ENCODE results near the gene ABCB8. TPM values are rescaled to one million over a fixed set of nuclear protein-coding genes. Genes with fewer than 3 reads are reported as not detected.

ABCB8 gene
- 26.7 and 29.7 TPM in 2 replicates for total RNA-seq (2014; rRNA removed; shearing (Covaris generic))

DNA sequence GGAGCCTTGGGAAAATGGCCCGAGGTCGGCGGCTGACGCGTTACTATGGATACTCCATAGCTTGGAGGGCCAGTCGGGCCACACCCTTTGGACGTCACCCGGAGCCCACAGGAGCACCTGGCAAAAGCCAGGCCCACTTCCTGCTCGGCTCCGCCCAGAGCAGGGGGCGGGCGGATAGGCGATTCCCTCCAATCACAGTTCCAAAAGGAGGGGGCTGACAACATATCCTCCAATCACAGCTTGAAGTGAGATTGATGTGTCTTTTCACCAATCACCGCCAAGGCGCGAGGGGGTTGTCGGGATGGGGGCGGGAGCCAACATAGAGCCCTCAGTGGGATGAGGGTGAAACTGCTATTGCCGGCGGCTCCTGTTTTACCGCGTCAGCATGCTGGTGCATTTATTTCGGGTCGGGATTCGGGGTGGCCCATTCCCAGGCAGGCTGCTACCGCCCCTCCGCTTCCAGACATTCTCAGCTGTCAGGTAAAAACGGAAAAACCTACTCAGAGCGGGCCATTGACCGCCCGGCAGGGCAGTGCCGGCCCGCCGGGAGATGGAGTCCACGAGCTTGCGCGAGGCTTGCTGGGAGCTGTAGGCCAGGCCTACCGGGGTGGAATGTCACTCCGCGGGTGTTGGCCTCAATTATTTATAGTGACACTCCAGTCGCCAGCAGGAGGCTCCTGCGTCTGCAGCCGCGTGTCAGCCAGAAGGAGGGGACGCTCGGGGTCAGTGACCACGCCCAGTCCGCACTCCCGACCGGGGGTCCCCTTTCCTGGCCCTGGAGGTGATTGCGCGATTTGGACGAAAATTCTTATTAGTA lies at the start of gene ABCB8:
TSS of gene ABCB8 (plus strand) at position 320 of the 817 bp plus-strand sequence. CDS start at position 386, 66 bp downstream.
- no peaks in the 10 kb centered on the region; the same call in 1 of the 2 replicates for H3K27me3 ChIP-seq (ENCODE audit: control insufficient read depth, insufficient read depth, low read length)
- H3K4me3 ChIP-seq (ENCODE audit: insufficient read depth, low read depth, low read length): peak within 1 kb of the TSS; percentile 80
- no peaks in the 10 kb centered on the region for H3K36me3 ChIP-seq (replicated peaks; ENCODE audit: control insufficient read depth, insufficient read depth, low read length)
- DNase-seq: peak; percentile 100

DNA sequence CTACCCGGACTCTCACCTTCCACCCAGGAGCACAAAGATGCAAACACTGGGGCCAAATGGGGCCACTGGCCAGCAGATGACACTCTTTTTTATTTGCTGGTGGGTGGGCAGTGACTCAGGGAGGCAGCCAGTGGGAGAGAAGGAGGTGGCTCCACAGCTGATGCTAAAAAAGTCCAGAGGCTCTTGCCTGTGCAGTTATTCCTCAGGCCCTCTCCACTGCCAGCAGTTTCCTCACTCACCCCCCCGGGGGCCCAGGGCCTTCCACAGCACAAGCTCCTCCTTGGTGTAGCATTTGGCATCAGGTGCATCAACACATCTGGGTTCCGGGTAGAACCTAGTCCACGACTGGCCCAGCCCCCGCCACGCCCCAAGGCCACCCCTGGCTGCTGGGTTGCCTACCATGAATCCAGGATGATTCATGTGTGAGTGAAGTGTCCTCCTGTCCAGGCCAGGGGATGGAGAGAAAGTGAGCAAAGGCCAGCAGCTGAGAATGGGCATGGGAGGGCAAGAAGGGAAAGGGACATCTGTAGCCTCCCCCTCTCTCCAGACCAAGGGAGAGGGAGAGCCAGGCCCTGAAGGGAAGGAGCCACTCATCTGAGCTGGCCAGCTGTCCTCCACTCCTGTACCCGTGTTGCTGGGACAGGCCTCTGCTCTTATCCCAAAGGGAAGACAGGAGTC lies 48.4 kb upstream of the ABCB8 start:
- Histone ChIP-seq H3K36me3 (replicated peaks; ENCODE audit: control insufficient read depth, insufficient read depth, low read length) (no peaks in the 10 kb centered on the region), H3K4me3 (ENCODE audit: insufficient read depth, low read depth, low read length) (no peak overlapping the region), H3K27me3 (ENCODE audit: control insufficient read depth, insufficient read depth, low read length) (peaks cover 47% of the 10 kb centered on the region)
- DNase-seq: no peak

DNA sequence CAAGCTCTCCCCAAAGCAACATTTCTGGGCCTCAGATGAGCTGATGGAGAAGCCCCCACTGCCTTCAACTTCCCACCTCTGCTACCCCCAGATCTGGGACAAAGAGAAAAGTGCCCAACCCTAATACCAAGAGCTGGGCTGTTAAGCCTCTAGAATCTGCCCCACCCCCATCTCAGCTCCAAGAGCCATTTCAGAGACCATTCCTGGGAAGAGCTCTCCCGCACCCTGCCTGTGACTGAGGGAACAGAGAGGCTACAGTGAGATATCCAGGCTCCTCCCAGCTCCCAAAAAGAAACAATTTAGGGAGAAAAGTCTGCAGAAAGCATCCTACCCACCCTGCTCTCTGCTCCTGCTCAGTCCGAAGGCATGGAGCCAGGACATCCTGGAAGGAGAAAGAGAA lies 47.6 kb upstream of the ABCB8 start:
- peaks cover 41% of the 10 kb centered on the region for H3K27me3 ChIP-seq (ENCODE audit: control insufficient read depth, insufficient read depth, low read length)
- peak; percentile 72 for DNase-seq
- no peak overlapping the region for H3K4me3 ChIP-seq (ENCODE audit: insufficient read depth, low read depth, low read length)
- H3K36me3 ChIP-seq (replicated peaks; ENCODE audit: control insufficient read depth, insufficient read depth, low read length): no peaks in the 10 kb centered on the region

DNA sequence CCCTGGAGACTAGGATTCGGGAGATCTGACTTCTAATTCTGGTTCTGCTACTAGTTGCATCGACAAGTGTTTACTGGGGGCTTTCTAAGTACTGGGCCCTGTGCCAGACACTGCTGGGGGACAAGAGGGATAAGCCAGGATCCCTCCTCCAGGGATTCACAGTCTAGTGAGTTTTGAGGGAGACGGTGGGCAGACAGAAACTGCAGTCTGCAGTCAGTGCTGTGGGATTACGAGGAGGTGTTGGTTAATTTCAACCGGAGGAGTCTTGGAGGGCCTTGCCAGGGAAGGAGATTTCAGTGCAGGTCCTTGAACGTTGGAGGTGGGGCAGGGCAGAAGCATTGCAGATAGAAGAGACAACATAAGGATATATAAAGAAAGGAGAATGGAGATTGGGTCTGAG lies 46.6 kb upstream of the ABCB8 start:
- no peak for DNase-seq
- Histone ChIP-seq H3K4me3 (ENCODE audit: insufficient read depth, low read depth, low read length) (no peak overlapping the region), H3K36me3 (replicated peaks; ENCODE audit: control insufficient read depth, insufficient read depth, low read length) (no peaks in the 10 kb centered on the region), H3K27me3 (ENCODE audit: control insufficient read depth, insufficient read depth, low read length) (peaks cover 35% of the 10 kb centered on the region)

DNA sequence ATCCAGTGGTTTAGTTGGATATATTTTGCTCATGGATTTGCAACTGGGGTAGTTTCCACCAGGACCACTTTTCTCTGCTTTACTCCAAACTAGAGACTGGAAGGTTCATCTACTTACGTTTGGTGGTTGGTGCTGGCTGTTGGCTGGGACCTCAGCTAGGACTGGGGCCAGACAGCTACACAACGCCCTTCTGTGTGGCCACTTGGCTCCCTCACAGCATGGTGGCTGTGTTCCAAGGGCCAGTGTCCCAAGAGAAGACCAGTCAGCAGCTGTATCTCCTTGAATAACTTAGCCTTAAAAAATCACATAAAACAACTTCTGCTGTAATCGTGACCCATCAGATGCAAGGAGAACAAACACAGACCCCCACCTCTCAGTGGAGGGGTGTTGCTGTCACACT lies 45.9 kb upstream of the ABCB8 start:
- H3K36me3 ChIP-seq (replicated peaks; ENCODE audit: control insufficient read depth, insufficient read depth, low read length): no peaks in the 10 kb centered on the region
- no peak for DNase-seq
- H3K4me3 ChIP-seq (ENCODE audit: insufficient read depth, low read depth, low read length): no peak overlapping the region
- peaks cover 28% of the 10 kb centered on the region for H3K27me3 ChIP-seq (ENCODE audit: control insufficient read depth, insufficient read depth, low read length)

DNA sequence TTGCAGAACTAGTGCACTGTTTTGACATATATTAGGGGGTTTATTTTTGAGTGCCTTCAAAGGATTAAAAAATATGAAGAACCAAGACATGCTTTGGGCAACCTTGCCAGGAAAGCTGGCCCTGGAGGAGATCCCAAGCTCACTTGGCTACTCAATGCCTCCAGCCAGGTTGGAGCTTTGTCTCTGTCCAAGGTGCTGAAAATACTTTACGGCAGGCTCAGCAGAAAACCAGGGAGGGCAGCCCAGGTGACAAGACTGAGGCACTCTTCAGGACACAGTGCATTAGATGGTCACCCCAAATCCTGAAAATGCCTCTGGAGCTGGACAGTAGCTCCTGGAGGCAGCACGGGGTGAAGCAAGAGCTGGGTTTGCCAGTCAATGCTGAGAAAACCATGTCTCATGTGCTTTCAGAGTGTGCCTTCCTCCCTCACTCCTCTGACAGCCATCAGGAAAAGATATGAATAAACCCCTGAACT lies 44.3 kb upstream of the ABCB8 start:
- H3K36me3 ChIP-seq (replicated peaks; ENCODE audit: control insufficient read depth, insufficient read depth, low read length): no peaks in the 10 kb centered on the region
- H3K27me3 ChIP-seq (ENCODE audit: control insufficient read depth, insufficient read depth, low read length): peaks cover 25% of the 10 kb centered on the region
- DNase-seq: peak; percentile 80
- H3K4me3 ChIP-seq (ENCODE audit: insufficient read depth, low read depth, low read length): no peak overlapping the region

DNA sequence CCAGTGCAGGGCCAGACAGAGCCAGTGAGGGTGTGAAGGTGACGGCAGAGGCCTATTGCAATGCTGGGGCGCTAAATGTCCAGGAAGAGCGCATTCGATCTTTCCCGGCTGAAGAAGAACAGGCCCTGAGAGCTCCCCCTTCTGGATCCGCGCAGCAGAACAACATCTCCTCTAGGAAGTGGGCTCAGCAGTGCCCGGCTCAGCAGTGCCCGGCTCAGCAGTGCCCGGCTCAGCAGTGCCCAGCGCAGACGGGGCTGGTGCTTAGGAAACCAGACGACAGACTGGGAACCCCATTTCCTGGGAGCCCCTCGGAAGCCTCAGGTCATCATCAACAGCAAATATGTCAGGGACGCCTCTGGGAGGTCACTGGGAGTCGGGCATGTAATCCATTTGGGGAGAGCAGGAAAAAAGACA lies 42.1 kb upstream of the ABCB8 start:
- DNase-seq: peak; percentile 85
- no peaks in the 10 kb centered on the region for H3K36me3 ChIP-seq (replicated peaks; ENCODE audit: control insufficient read depth, insufficient read depth, low read length)
- H3K27me3 ChIP-seq (ENCODE audit: control insufficient read depth, insufficient read depth, low read length): peaks cover 9% of the 10 kb centered on the region
- no peak overlapping the region for H3K4me3 ChIP-seq (ENCODE audit: insufficient read depth, low read depth, low read length)

DNA sequence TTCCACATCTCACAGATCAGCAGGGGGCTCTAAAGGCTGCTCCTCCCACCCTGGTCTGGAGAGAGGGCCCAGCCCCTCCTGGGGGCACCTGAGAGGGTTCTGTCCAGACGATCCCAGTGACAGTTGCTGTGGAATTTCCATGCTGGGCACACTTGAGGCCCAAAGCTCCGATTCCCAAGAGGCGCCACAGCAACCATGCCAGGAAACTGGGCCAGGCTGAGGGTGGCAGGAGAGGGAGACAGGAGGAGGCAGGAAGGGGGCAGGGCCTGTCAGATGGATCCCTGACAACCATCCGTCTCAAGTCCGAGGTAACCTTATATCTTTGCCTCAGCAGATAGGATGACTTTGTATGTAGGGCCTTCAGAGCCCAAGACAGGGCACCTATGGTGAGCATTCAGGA lies 41.7 kb upstream of the ABCB8 start:
- H3K36me3 ChIP-seq (replicated peaks; ENCODE audit: control insufficient read depth, insufficient read depth, low read length): no peaks in the 10 kb centered on the region
- DNase-seq: no peak
- peaks cover 5% of the 10 kb centered on the region; the same call in 1 of the 2 replicates for H3K27me3 ChIP-seq (ENCODE audit: control insufficient read depth, insufficient read depth, low read length)
- no peak overlapping the region for H3K4me3 ChIP-seq (ENCODE audit: insufficient read depth, low read depth, low read length)

DNA sequence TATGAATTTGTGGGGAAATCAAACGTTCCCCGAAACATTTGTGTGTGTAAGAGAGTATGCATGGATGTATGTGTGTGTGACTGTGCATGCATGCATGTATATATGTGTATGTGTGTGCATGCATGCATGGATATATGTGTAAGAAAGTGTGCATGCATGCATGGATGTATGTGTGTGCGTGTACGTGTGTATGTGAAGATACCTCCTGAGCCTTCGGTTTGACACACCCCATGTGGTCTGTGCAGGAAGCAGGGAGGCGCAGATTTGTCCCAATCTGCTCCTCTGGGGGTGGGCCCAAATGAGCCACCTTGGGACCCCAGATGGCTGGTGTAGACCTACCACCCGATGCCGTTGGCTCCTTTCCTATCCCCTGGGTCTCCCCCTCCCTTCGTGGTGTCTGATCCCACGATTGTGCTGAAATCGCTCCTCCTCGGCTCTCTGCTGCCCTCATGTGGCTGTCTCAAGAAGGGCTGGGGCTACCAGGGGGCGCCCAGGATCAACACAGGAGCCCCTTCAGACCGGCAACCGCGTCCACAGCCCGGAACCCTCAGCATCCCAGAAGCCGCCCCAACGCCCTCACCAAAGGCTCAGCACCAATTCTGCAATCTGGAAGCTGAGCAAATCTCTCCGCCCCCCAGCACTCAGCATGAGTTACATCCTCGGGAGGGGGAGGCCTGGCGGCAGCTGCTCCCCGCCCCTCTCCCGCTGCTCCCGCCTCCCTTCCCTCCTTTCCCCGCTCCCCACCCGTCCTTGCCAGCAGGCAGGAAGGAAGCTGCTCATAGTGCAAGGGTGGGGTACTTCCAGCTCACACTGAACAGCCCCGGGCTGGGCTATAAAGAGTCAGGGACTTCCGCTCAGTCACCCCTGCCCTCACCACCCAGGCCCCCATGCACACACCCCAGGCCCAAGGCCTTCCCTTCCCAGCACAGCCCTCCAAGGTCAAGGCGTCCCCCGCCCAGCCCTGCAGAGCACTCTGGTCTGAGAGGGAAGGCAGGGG lies 39.7 kb upstream of the ABCB8 start:
- H3K4me3 ChIP-seq (ENCODE audit: insufficient read depth, low read depth, low read length): peak overlapping the region; percentile 35
- peak; percentile 97 for DNase-seq
- H3K36me3 ChIP-seq (replicated peaks; ENCODE audit: control insufficient read depth, insufficient read depth, low read length): no peaks in the 10 kb centered on the region
- no peaks in the 10 kb centered on the region for H3K27me3 ChIP-seq (ENCODE audit: control insufficient read depth, insufficient read depth, low read length)

DNA sequence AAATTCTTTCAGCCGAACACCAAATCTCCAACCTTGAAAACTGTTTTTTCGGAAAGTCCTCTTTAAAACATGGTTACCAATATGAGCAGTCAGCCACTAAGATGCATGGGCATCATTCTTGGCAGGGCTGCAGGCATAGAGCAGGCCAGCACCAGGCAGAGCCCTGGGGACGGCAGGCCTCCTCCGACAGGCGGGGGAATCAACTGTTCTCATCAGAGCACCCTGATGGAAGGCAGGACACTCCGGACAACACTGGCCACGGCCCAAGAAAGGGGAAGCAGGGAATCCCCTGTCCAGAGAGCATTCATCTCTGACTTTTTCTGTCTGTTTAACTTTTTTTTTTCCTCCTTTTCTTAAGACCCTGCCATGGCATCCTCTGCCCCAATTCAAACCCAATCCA lies 38.8 kb upstream of the ABCB8 start:
- DNase-seq: peak; percentile 44

DNA sequence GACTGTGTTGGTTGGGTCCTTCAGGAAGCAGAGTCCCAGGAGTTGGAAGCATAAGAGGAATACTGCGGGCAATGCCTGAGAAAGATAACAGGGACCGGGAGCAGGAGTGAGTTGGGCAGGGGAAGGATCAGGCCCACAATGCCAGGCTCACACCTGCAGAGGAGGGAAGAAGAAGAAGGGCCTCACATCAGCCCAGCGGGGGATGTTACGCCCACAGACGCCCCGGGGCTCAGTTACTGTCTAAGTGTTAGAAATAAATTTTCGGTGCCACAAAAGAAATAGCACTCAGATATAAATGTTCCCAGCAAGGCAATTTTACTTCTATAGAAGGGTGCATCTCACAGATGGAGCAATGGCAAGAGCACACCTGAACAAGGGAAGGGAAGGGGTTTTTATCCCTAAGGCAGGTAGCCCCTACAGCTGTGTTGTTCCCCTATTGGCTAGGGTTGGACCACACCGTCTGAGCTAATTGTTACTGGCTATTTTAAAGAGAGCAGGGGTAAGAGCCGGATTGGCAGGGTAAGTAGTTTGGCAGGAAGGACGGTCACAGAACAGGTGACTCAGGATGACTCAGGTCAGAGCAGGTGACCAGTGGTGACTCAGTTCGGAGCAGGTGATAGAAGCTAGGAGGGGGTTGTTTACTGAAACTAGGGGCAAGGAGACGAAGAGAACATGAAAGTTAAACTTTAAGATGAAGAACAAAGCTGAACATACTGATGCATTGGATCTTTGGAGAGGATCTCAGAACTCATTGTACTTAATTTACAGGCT lies 37.6 kb upstream of the ABCB8 start, which contains the start of gene NOS3:
TSS of gene NOS3 (plus strand) at position 602 of the 771 bp plus-strand sequence. CDS start 2,787 bp downstream, outside the sequence.
- Histone ChIP-seq H3K27me3 (ENCODE audit: control insufficient read depth, insufficient read depth, low read length) (no peaks in the 10 kb centered on the region), H3K36me3 (replicated peaks; ENCODE audit: control insufficient read depth, insufficient read depth, low read length) (no peaks in the 10 kb centered on the region), H3K4me3 (ENCODE audit: insufficient read depth, low read depth, low read length) (no peak within 1 kb of the TSS)
- DNase-seq: no peak

More for the DNA sequence above, 38.8 kb upstream of the ABCB8 start:
- no peaks in the 10 kb centered on the region for H3K36me3 ChIP-seq (replicated peaks; ENCODE audit: control insufficient read depth, insufficient read depth, low read length)
- no peaks in the 10 kb centered on the region for H3K27me3 ChIP-seq (ENCODE audit: control insufficient read depth, insufficient read depth, low read length)
- H3K4me3 ChIP-seq (ENCODE audit: insufficient read depth, low read depth, low read length): no peak overlapping the region

DNA sequence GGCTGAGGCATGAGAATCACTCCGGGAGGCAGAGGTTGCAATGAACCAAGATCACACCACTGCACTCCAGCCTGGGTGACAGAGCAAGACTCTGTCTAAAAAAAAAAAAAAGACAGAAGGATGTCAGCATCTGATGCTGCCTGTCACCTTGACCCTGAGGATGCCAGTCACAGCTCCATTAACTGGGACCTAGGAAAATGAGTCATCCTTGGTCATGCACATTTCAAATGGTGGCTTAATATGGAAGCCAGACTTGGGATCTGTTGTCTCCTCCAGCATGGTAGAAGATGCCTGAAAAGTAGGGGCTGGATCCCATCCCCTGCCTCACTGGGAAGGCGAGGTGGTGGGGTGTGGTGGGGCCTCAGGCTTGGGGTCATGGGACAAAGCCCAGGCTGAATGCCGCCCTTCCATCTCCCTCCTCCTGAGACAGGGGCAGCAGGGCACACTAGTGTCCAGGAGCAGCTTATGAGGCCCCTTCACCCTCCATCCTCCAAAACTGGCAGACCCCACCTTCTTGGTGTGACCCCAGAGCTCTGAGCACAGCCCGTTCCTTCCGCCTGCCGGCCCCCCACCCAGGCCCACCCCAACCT lies 36.1 kb upstream of the ABCB8 start:
- no peaks in the 10 kb centered on the region for H3K36me3 ChIP-seq (replicated peaks; ENCODE audit: control insufficient read depth, insufficient read depth, low read length)
- no peak overlapping the region for H3K4me3 ChIP-seq (ENCODE audit: insufficient read depth, low read depth, low read length)
- DNase-seq: no peak
- H3K27me3 ChIP-seq (ENCODE audit: control insufficient read depth, insufficient read depth, low read length): no peaks in the 10 kb centered on the region

DNA sequence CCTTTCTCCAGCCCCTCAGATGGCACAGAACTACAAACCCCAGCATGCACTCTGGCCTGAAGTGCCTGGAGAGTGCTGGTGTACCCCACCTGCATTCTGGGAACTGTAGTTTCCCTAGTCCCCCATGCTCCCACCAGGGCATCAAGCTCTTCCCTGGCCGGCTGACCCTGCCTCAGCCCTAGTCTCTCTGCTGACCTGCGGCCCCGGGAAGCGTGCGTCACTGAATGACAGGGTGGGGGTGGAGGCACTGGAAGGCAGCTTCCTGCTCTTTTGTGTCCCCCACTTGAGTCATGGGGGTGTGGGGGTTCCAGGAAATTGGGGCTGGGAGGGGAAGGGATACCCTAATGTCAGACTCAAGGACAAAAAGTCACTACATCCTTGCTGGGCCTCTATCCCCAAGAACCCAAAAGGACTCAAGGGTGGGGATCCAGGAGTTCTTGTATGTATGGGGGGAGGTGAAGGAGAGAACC lies 35.4 kb upstream of the ABCB8 start:
- DNase-seq: peak; percentile 94
- no peaks in the 10 kb centered on the region for H3K27me3 ChIP-seq (ENCODE audit: control insufficient read depth, insufficient read depth, low read length)

More for the DNA sequence above, 35.4 kb upstream of the ABCB8 start:
- no peaks in the 10 kb centered on the region for H3K36me3 ChIP-seq (replicated peaks; ENCODE audit: control insufficient read depth, insufficient read depth, low read length)
- no peak overlapping the region for H3K4me3 ChIP-seq (ENCODE audit: insufficient read depth, low read depth, low read length)

Data from H7 (cell line).